GM19468 (cell line): ENCODE measurements around the gene HIPK4.
"Not testable (repeated sequence)": the region's sequence is repeated elsewhere in the genome, so short reads cannot be mapped to it uniquely, and the experiment has no call there.

Source experiments
- ATAC-seq: cut with Tn5 transposase; IDR thresholded peaks from one replicate; pipeline ENCODE4 v1.9.1; 2021; ENCODE audit warnings: mild to moderate bottlenecking, moderate library complexity, moderate number of reproducible peaks; ENCODE audit not compliant: unreplicated experiment; ENCODE audit errors: extremely low read depth

Gene HIPK4, protein sequence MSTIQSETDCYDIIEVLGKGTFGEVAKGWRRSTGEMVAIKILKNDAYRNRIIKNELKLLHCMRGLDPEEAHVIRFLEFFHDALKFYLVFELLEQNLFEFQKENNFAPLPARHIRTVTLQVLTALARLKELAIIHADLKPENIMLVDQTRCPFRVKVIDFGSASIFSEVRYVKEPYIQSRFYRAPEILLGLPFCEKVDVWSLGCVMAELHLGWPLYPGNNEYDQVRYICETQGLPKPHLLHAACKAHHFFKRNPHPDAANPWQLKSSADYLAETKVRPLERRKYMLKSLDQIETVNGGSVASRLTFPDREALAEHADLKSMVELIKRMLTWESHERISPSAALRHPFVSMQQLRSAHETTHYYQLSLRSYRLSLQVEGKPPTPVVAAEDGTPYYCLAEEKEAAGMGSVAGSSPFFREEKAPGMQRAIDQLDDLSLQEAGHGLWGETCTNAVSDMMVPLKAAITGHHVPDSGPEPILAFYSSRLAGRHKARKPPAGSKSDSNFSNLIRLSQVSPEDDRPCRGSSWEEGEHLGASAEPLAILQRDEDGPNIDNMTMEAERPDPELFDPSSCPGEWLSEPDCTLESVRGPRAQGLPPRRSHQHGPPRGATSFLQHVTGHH

GRCh38 chr19:40390084-40390742 is at the start of gene HIPK4:
Gene HIPK4, minus strand, starts transcription at chr19:40390181. Its CDS starts 279 bp downstream, at chr19:40389902.
- ATAC-seq, result no peak

- ATAC-seq, result no peak
These were observed 48.3 kb upstream of the HIPK4 start for GRCh38 chr19:40438284-40438683.

DNA sequence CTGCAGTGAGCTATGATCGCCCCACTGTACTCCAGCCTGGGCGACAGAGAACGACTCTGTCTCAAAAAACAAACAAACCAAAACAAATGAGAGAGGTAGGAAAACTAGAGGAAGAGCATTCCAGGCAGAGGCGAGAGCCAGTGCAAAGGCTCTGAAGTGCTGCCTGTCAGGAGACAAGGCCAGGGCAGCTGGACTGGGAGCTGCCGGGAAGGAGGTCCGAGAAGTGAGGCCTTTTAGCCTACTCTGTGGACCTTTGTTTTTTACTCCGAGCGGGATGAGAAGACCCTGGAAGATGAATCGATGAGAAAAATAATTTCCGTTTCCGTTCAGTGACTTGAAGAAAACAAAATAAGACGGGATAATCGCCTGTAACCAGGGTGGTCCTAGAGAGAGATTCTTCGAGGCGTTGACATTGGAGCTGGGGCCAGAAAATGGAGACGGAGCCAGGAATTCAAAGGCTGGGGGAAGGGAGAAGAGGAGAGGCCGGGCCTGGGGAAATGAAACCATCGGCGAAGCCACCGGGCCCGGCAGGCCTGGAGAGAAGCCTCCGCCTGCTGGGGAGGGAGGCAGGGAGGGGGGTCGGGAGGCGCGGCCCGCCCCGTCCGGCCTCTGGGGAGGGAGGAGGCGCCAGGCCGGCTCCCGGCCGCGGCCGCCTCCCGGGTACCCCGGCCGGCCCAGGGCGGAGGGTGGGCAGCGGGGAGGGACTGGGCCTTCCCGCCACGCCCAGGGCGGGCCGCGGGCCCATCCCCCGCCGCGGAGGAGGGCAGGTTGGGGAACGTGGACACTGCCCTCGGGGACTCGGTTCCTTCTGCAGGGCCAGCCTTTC is 43.6 kb upstream of the HIPK4 start:
- ATAC-seq, result peak; percentile 51

GRCh38 chr19:40432760-40433159 is 42.8 kb upstream of the HIPK4 start:
- ATAC-seq, result not testable (repeated sequence)

DNA sequence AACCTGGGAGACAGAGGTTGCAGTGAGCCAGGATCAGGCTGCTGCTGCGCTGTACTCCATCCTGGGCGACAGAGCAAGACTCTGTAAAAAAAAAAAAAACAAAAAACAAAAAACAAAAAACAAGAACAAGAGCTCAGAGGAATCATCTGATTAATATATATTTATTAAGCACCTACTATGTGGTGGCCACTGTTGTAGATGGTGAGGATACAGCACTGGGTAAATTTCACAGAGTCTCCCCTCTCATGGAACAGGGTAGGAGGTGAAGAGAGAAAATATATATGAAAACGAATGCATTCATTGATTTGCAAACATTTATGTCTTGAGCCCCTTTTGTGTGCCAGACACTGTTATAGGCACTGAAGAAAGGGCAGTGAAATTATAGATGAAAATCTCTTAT is 41.7 kb upstream of the HIPK4 start:
- ATAC-seq, result no peak

GRCh38 chr19:40430242-40430641 is 40.3 kb upstream of the HIPK4 start:
- ATAC-seq, result not testable (repeated sequence)

- not testable (repeated sequence) for ATAC-seq
These were observed 38.2 kb upstream of the HIPK4 start for GRCh38 chr19:40428197-40428596.

DNA sequence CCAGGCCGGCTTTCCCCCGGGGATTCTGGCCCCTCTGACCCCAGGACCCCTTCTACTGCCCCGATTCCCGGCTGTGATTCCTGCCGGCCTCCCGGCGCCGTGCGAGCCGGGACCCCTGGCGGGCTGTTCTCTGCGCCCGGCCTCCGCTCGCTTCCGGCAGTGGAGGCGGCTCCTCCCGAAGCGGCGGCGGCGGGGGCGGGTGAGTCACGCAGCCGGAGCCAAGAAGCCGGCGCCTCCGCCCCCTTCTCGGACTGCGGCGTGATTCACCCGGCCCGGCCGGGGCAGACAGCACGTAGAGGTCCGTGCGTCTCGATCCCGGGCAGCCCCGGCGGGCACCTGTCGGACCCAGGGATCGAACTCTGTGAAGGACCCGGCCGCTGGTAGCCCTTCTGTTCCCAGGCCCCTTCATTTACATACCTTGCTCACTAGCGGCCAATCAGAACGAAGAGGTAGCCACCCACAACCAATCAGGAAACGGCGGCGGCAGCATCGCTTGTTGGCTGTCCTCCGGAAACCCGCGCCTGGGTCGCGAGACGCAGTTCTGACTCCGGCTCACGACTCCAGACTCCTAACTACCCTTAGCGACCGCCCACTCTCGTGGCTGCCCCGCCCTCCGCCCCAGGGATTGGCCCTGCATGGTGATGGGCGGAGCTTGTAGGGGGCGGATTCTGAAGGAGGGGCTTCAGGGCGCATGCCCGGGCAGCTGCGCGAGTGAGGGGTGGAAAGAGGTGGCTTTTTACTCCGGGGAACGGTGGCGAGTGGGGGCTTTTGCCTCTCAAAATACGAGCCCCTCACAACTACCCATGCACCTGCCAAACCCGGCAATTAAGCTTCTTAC is 35.7 kb upstream of the HIPK4 start, which contains the start of gene SERTAD1:
TSS of gene SERTAD1 (minus strand) at position 543 of the 838 bp plus-strand sequence. CDS start 2,446 bp downstream, outside the sequence.
- peak; percentile 79 for ATAC-seq

DNA sequence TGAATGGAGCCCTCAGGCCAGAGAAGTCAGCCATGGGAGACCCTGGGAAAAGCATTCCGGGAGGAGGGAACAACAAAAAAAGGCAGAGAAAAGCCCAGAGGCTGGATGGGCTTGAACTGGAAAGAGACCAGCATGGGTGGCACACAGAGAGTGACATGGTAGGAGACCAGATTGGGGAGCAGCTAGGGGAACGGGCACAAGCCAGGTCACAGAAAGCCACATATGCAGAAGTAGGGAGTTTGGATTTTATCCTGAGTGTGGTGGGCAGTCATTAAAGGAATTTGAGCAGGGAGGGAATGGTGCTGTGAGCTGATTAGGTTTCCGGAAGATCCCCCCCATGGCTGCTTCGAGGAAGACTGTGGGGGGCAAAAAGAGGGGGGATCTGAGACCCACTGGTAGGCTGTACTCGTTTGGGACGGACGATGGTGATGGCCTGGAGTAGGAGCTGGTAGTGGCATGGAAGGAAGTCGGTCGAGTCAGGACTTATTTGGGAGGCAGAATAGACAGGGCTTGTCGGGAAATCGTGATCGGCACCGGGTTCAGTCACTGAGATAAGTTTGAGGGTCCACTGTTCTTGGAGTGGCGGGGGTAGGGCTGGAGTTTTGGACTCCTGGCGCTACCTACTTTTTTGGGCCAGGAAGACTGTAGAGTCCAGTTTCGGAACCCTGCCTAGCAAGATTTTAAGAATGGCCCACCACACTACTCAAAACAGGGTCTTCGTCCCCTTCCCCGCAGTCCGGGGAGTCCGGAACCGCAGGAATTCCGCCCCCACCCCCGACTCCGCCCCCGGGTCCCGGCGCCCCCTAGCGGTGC is 34.9 kb upstream of the HIPK4 start:
- no peak for ATAC-seq

- ATAC-seq, result no peak
These were observed 34.0 kb upstream of the HIPK4 start for GRCh38 chr19:40423938-40424337.

DNA sequence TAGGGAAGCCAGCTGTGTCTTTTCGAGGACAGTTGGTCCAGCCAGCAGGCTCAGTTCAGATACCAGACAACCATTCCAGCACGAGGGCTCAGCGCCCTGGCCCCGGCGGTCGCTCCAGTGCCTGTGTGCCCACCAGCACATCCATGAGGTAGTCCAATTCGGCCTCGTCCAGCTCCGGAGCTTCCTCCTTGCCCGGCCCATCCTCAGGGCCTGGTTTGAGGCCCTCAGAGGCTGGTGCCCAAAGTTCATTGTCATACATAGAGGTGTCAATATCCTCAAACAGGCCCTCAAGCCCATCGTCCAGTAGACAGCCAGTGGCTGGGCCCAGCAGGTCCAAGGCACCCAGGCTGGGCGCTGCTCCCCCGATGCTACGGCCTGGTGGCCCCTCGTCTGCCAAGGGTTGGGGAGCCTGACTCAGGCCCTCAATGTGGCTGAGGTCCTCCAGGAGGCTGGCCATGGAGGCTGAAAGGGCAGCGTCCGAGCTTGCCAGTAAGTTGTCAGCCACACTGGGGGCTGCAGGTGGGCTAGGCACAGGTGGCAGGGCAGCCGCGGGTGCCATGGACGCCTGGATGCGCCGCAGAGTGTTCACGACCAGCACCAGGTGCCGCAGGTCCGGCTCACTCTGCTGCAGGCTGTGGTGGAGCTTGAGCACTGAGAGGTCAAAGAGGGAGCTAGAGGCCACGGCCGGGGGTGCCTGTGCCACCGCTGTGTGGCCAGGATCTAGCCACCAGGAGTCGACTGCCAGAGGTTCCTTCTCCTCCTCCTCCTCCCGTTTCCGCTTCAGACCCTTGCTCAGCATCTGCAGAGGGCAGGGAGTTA is 33.0 kb upstream of the HIPK4 start:
- ATAC-seq, result no peak

DNA sequence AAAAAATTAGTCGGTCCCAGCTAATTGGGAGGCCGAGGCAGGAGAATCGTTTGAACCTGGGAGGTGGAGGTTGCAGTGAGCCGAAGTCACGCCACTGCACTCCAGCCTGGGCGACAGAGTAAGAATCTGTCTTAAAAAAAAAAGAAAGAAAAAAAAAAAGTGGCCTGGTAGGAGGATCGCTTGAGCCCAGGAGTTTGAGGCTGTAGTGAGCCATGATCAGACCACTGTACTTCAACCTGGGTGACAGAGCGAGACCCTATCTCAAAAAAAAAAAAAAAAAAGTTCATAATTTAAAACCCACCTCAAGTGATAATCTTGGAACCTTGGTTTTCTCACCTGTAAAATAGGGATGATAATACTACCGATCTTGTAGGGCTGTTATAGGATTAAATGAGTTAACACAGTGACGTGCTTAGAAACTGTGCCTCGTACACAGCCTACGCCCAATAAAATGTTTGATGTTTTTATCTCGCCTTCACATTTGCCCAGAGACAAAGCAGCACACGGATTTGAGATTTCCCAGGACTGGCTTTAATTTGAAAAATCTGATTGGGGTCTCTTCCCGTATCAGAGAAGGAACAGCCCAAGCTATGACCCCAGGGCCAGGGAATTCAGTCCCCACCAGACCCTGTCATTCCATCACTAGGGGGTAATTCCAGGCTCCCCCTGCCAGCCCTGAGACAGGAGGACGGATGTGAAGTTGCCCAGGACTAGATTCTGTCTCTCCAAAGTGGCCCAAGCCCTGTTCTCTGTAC is 32.2 kb upstream of the HIPK4 start:
- ATAC-seq, result no peak

GRCh38 chr19:40420766-40421765 is 31.1 kb upstream of the HIPK4 start:
- no peak for ATAC-seq

DNA sequence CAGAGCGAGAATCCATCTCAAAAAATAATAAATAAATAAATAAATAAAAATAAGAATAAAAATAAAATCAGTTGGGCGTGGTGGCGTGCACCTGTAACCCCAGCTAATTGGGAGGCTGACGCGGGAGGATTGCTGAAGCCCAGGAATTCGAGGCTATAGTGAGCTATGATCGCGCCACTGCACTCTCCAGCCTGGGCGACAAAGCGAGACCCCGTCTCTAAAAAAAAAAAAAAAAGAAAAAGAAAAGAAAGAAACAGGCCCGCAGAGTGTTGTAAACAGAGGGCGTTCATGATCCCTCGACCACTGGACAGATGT is 30.4 kb upstream of the HIPK4 start:
- ATAC-seq, result no peak

DNA sequence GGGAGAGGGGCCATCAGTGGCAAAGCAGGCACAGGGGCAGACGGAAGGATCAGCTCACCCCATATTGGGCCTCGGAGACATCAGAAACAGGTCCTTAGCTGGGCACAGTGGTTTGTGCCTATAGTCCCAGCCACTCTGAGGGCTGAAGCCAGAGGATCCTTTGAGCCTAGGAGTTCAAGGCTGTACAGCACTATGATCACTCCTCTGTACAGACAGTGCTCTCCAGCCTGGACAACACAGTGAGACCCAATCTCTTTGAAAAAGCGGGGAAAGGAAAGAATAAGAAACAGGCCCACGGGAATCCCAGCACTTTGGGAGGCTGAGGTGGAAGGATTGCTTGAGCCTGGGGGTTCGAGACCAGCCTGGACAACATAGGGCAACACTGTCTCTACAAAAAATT is 29.8 kb upstream of the HIPK4 start:
- no peak for ATAC-seq

DNA sequence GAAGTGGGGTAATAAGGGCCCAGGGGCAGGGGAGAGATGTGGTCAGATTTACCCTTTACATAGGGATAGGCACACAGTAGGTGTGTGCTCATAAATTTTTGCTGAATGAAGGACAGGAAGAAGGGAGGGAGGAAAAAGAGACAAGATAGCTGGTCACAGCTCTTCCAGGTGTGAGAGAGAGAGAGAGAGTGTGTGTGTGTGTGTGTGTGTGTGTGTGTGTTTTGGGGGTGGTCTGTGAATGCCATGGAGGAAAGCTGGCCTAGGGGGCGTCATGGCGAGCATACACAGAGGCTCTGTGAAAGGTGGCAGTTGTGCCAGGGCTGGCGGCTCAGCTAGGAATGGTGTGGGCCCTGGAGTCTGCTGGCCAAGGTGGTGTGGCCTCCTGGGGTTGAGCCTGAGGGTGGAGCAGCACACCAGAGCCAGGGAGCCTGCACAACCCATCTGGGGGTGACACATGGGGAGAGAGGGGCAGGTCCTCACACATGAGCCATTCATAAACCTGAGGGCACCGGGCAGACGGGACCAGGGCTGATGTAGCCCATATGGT is 29.2 kb upstream of the HIPK4 start:
- ATAC-seq, result no peak
